MM.1S (cell line): Measurements from ENCODE around the gene MUC20.

Experiments
- DNase-seq: peaks from one replicate; pipeline ENCODE4 v3.0.0-alpha.2; 2015
- H2AFZ ChIP-seq: fragments of 300-600 bp; sonication (generic); 2 replicates; pipeline ENCODE4 v1.6.0; 2016; ENCODE audit warnings: antibody characterized with exemption, low read length
- H3F3A ChIP-seq: fragments of 300-600 bp; sonication (generic); 2 replicates; pipeline ENCODE4 v1.6.1; 2016; ENCODE audit warnings: mild to moderate bottlenecking, antibody characterized with exemption, low read length, moderate library complexity, mixed read lengths; ENCODE audit not compliant: insufficient read depth
- H3K27ac ChIP-seq: fragments of 300-600 bp; sonication (generic); 2 replicates; pipeline ENCODE4 v1.5.1; 2016; ENCODE audit warnings: mild to moderate bottlenecking, low read length
- H3K27me3 ChIP-seq: fragments of 300-600 bp; sonication (generic); replicated peaks from 2 replicates; pipeline ENCODE4 v1.6.0; 2016; ENCODE audit warnings: low read length; ENCODE audit not compliant: insufficient read depth
- H3K36me3 ChIP-seq: fragments of 300-600 bp; sonication (generic); replicated peaks from 2 replicates; pipeline ENCODE4 v1.6.1; 2016; ENCODE audit warnings: mild to moderate bottlenecking, low read length, mixed read lengths; ENCODE audit not compliant: insufficient read depth
- H3K4me1 ChIP-seq: fragments of 300-600 bp; sonication (generic); 2 replicates; pipeline ENCODE4 v1.6.1; 2016; ENCODE audit warnings: low read length, mixed read lengths
- H3K4me2 ChIP-seq: fragments of 300-600 bp; sonication (generic); 2 replicates; pipeline ENCODE4 v1.6.0; 2016; ENCODE audit warnings: low read depth, low read length
- H3K4me3 ChIP-seq: fragments of 300-600 bp; sonication (generic); 2 replicates; pipeline ENCODE4 v1.5.1; 2016; ENCODE audit warnings: low read length, mixed read lengths
- H3K79me2 ChIP-seq: fragments of 300-600 bp; sonication (generic); 2 replicates; pipeline ENCODE4 v1.6.1; 2016; ENCODE audit warnings: mixed run types, low read length, mixed read lengths
- H3K9ac ChIP-seq: fragments of 300-600 bp; sonication (generic); 2 replicates; pipeline ENCODE4 v1.6.1; 2016; ENCODE audit warnings: low read length, mixed read lengths
- H3K9me2 ChIP-seq: fragments of 300-600 bp; sonication (generic); replicated peaks from 2 replicates; pipeline ENCODE4 v1.6.1; 2016; ENCODE audit warnings: mild to moderate bottlenecking, low read length, mixed read lengths; ENCODE audit not compliant: insufficient read depth
- H3K9me3 ChIP-seq: fragments of 300-600 bp; sonication (generic); replicated peaks from 2 replicates; pipeline ENCODE4 v1.6.1; 2016; ENCODE audit warnings: mild to moderate bottlenecking, low read length, mixed read lengths; ENCODE audit not compliant: insufficient read depth
- H4K20me1 ChIP-seq: fragments of 300-600 bp; sonication (generic); 2 replicates; pipeline ENCODE4 v1.6.1; 2016; ENCODE audit warnings: mild to moderate bottlenecking, low read length, moderate library complexity, mixed read lengths; ENCODE audit not compliant: insufficient read depth
- CTCF ChIP-seq: fragments of 300-600 bp; sonication (generic); IDR thresholded peaks from 2 replicates; pipeline ENCODE4 v1.5.1; 2016; ENCODE audit warnings: antibody characterized with exemption, low read length, mixed read lengths
- EZH2 ChIP-seq: fragments of 300-600 bp; sonication (generic); optimal IDR thresholded peaks from 2 replicates; pipeline ENCODE3; 2017; ENCODE audit warnings: low read depth, mild to moderate bottlenecking, antibody characterized with exemption, low read length, mixed read lengths
- EZH2phosphoT487 ChIP-seq: fragments of 300-600 bp; sonication (generic); IDR thresholded peaks from 2 replicates; pipeline ENCODE4 v1.6.1; 2018; ENCODE audit warnings: antibody characterized with exemption, low read length

The MUC20 gene

GRCh38 chr3:195753581-195753980, 32.8 kb downstream of the MUC20 start:
- Histone ChIP-seq H3K27ac (no peak overlapping the region), H3K9me3 (no peaks in the 10 kb centered on the region), H3K36me3 (no peaks in the 10 kb centered on the region), H3K79me2 (no peaks in the 10 kb centered on the region), H4K20me1 (no peaks in the 10 kb centered on the region), H2AFZ (no peak overlapping the region), H3K9ac (no peak overlapping the region), H3K4me3 (no peak overlapping the region), H3F3A (peaks cover 5% of the 10 kb centered on the region; the same call in 1 of the 2 replicates), H3K9me2 (no peaks in the 10 kb centered on the region), H3K4me2 (no peak overlapping the region), H3K27me3 (peaks cover 36% of the 10 kb centered on the region), H3K4me1 (peaks cover 6% of the 10 kb centered on the region)
- DNase-seq: no peak
- no peak for TF ChIP-seq EZH2phosphoT487
- no peak for TF ChIP-seq EZH2
- TF ChIP-seq CTCF: no peak

- Histone ChIP-seq H3K4me3 (no peak overlapping the region), H4K20me1 (no peaks in the 10 kb centered on the region), H2AFZ (no peak overlapping the region), H3K27ac (no peak overlapping the region), H3K36me3 (no peaks in the 10 kb centered on the region), H3K9ac (no peak overlapping the region), H3K9me2 (no peaks in the 10 kb centered on the region), H3F3A (no peaks in the 10 kb centered on the region), H3K4me2 (no peak overlapping the region), H3K79me2 (no peaks in the 10 kb centered on the region), H3K27me3 (peaks cover 41% of the 10 kb centered on the region), H3K4me1 (peaks cover under 1% of the 10 kb centered on the region), H3K9me3 (no peaks in the 10 kb centered on the region)
- DNase-seq: no peak
- TF ChIP-seq EZH2phosphoT487: no peak
- TF ChIP-seq EZH2: no peak
- no peak for TF ChIP-seq CTCF
Observed at GRCh38 chr3:195754141-195754540, 33.4 kb downstream of the MUC20 start.

GRCh38 chr3:195754906-195755305, 34.1 kb downstream of the MUC20 start:
- no peaks in the 10 kb centered on the region for H3K79me2 ChIP-seq
- no peak overlapping the region for H3K4me2 ChIP-seq
- no peak overlapping the region for H2AFZ ChIP-seq
- no peaks in the 10 kb centered on the region for H3F3A ChIP-seq
- H4K20me1 ChIP-seq: no peaks in the 10 kb centered on the region
- H3K4me3 ChIP-seq: no peak overlapping the region
- H3K36me3 ChIP-seq: no peaks in the 10 kb centered on the region
- H3K4me1 ChIP-seq: no peaks in the 10 kb centered on the region
- TF ChIP-seq EZH2phosphoT487 (no peak), CTCF (no peak), EZH2 (no peak)
- H3K9me2 ChIP-seq: no peaks in the 10 kb centered on the region
- H3K9me3 ChIP-seq: no peaks in the 10 kb centered on the region
- H3K9ac ChIP-seq: no peak overlapping the region
- H3K27me3 ChIP-seq: peaks cover 47% of the 10 kb centered on the region
- no peak overlapping the region for H3K27ac ChIP-seq
- DNase-seq: no peak
